WERI-Rb-1 (cell line): Measurements from ENCODE around the gene CERS1.

Experiments used
- DNase-seq: peaks from one replicate; pipeline ENCODE4 v3.0.0-alpha.2; 2020
- H3K27ac ChIP-seq: fragments of 250-450 bp; sonication (Bioruptor Pico); 2 replicates; pipeline ENCODE4 v1.5.1; 2020; ENCODE audit warnings: mild to moderate bottlenecking, moderate library complexity
- H3K27me3 ChIP-seq: fragments of 250-450 bp; sonication (Bioruptor Pico); 2 replicates; pipeline ENCODE4 v1.5.1; 2021; ENCODE audit warnings: mild to moderate bottlenecking, low read depth, moderate library complexity; ENCODE audit not compliant: insufficient read depth, severe bottlenecking
- H3K36me3 ChIP-seq: fragments of 250-450 bp; sonication (Bioruptor Pico); 2 replicates; pipeline ENCODE4 v1.5.1; 2020; ENCODE audit warnings: mild to moderate bottlenecking, moderate library complexity
- H3K4me3 ChIP-seq: 2 replicates; pipeline ENCODE4 v1.5.1; 2011; ENCODE audit warnings: low read depth, mild to moderate bottlenecking, control low read depth, low read length
- H3K9me3 ChIP-seq: fragments of 250-450 bp; sonication (Bioruptor Pico); 2 replicates; pipeline ENCODE4 v1.5.1; 2021; ENCODE audit warnings: mild to moderate bottlenecking, moderate library complexity; ENCODE audit not compliant: severe bottlenecking
- CTCF ChIP-seq: IDR thresholded peaks from 2 replicates; pipeline ENCODE4 v1.5.1; 2011; ENCODE audit warnings: low read depth, mild to moderate bottlenecking, control low read depth, inconsistent platforms, low read length

CERS1 gene

GRCh38 chr19:18870531-18871172, 25.3 kb downstream of the CERS1 start:
- no peak for DNase-seq
- no peaks in the 10 kb centered on the region for H3K27me3 ChIP-seq
- H3K9me3 ChIP-seq = no peaks in the 10 kb centered on the region
- no peak for TF ChIP-seq CTCF
- H3K36me3 ChIP-seq = peaks cover 39% of the 10 kb centered on the region
- no peak overlapping the region for H3K4me3 ChIP-seq
- H3K27ac ChIP-seq = peak overlapping the region; percentile 64

- Histone ChIP-seq H3K27me3 (no peaks in the 10 kb centered on the region), H3K36me3 (peaks cover 45% of the 10 kb centered on the region), H3K27ac (no peak overlapping the region), H3K9me3 (no peaks in the 10 kb centered on the region), H3K4me3 (no peak overlapping the region)
- DNase-seq = no peak
- no peak for TF ChIP-seq CTCF
Observed at GRCh38 chr19:18869781-18870530, 26.0 kb downstream of the CERS1 start.

- Histone ChIP-seq H3K36me3 (peaks cover 43% of the 10 kb centered on the region), H3K9me3 (no peaks in the 10 kb centered on the region), H3K4me3 (no peak overlapping the region), H3K27ac (no peak overlapping the region), H3K27me3 (no peaks in the 10 kb centered on the region)
- DNase-seq = no peak
- no peak for TF ChIP-seq CTCF
Observed at GRCh38 chr19:18869023-18869618, 26.8 kb downstream of the CERS1 start.

GRCh38 chr19:18868380-18869022, 27.5 kb downstream of the CERS1 start:
- Histone ChIP-seq H3K36me3 (peaks cover 50% of the 10 kb centered on the region), H3K4me3 (no peak overlapping the region), H3K9me3 (no peaks in the 10 kb centered on the region), H3K27me3 (no peaks in the 10 kb centered on the region), H3K27ac (peak overlapping the region; percentile 6; the same call in 1 of the 2 replicates)
- TF ChIP-seq CTCF = no peak
- no peak for DNase-seq

- no peaks in the 10 kb centered on the region for H3K9me3 ChIP-seq
- H3K36me3 ChIP-seq = peaks cover 50% of the 10 kb centered on the region
- DNase-seq = no peak
- H3K27ac ChIP-seq = no peak overlapping the region
- no peaks in the 10 kb centered on the region for H3K27me3 ChIP-seq
- no peak for TF ChIP-seq CTCF
- no peak overlapping the region for H3K4me3 ChIP-seq
Observed at GRCh38 chr19:18867751-18868150, 28.2 kb downstream of the CERS1 start.
